CD4-positive, CD25-positive, alpha-beta regulatory T cell (primary cell): ENCODE results near the gene KCNQ1. TPM values are rescaled to one million over a fixed set of nuclear protein-coding genes. Genes with fewer than 3 reads are reported as not detected.

Source experiments
- ATAC-seq, 2 donors: fragments of 150-1000 bp; cut with Tn5 transposase; one replicate each; pipeline ENCODE4 v1.10.0; 2021; ENCODE audit warnings: low read depth in 2 of 2, moderate number of reproducible peaks in 2 of 2, moderate library complexity in 1 of 2
- DNase-seq, 3 donors: peaks; one replicate each; pipeline versions ENCODE4 v3.0.0 to v3.0.0-alpha.2; 2012 to 2022; ENCODE audit warnings: mixed read lengths in 1 of 3
- H3K27ac ChIP-seq: one replicate; pipeline ENCODE4 v1.7.0; 2013; ENCODE audit warnings: mild to moderate bottlenecking, low read length; ENCODE audit not compliant: insufficient read depth, poor library complexity, severe bottlenecking
- H3K27me3 ChIP-seq: one replicate; pipeline ENCODE4 v1.7.0; 2013; ENCODE audit warnings: low read length; ENCODE audit not compliant: control insufficient read depth, insufficient read depth
- H3K36me3 ChIP-seq: one replicate; pipeline ENCODE4 v1.7.0; 2013; ENCODE audit warnings: mild to moderate bottlenecking, low read length, moderate library complexity; ENCODE audit not compliant: control insufficient read depth, insufficient read depth
- H3K4me1 ChIP-seq: 2 replicates; pipeline ENCODE4 v1.7.0; 2013; ENCODE audit warnings: mild to moderate bottlenecking, low read length; ENCODE audit not compliant: insufficient read depth, control insufficient read depth, poor library complexity, severe bottlenecking
- H3K4me3 ChIP-seq: one replicate; pipeline ENCODE4 v1.7.0; 2013; ENCODE audit warnings: low read depth, mild to moderate bottlenecking, low read length, moderate library complexity
- H3K9me3 ChIP-seq, 2 experiments: 1 replicate in 1 of 2; 2 replicates in 1 of 2; pipeline ENCODE4 v1.7.0; 2013; ENCODE audit warnings: low read length in 2 of 2, mild to moderate bottlenecking in 1 of 2, moderate library complexity in 1 of 2; ENCODE audit not compliant: control insufficient read depth in 2 of 2
- H3K27ac Mint-ChIP-seq, 3 donors: one replicate each; pipeline ENCODE4 v1.8.0; 2020 to 2022; ENCODE audit warnings: mild to moderate bottlenecking in 3 of 3, mixed read lengths in 3 of 3, moderate library complexity in 2 of 3
- H3K27me3 Mint-ChIP-seq: one replicate; pipeline ENCODE4 v1.8.0; 2022; ENCODE audit warnings: mild to moderate bottlenecking, mixed read lengths
- H3K36me3 Mint-ChIP-seq: one replicate; pipeline ENCODE4 v1.8.0; 2020; ENCODE audit warnings: mixed read lengths
- H3K4me1 Mint-ChIP-seq, 4 donors: one replicate each; pipeline ENCODE4 v1.8.0; 2020 to 2022; ENCODE audit warnings: mixed read lengths in 4 of 4, mild to moderate bottlenecking in 1 of 4
- H3K4me3 Mint-ChIP-seq, 4 donors: one replicate each; pipeline ENCODE4 v1.8.0; 2020 to 2022; ENCODE audit warnings: mild to moderate bottlenecking in 4 of 4, mixed read lengths in 4 of 4, moderate library complexity in 3 of 4
- H3K9me3 Mint-ChIP-seq, 7 donors: one replicate each; pipeline ENCODE4 v1.8.0; 2020 to 2022; ENCODE audit warnings: mixed read lengths in 7 of 7, mild to moderate bottlenecking in 3 of 7, moderate library complexity in 2 of 7
- polyA plus RNA-seq, 4 donors: library from polyadenylated mRNA; unstranded; fragments of 300-500 nt; fragmentation: Illumina TruSeq; gene quantifications; one replicate each; pipeline ENCODE4 v1.2.3, GENCODE V29; 2021
- total RNA-seq: library from RNA; stranded (reverse); gene quantifications from one replicate; pipeline ENCODE4 v1.2.3, GENCODE V29; 2022

KCNQ1 gene
- total and polyA plus RNA-seq, 5 donors from 2014 or later, result 5.5 to 13.4 (median 6.8) TPM

DNA sequence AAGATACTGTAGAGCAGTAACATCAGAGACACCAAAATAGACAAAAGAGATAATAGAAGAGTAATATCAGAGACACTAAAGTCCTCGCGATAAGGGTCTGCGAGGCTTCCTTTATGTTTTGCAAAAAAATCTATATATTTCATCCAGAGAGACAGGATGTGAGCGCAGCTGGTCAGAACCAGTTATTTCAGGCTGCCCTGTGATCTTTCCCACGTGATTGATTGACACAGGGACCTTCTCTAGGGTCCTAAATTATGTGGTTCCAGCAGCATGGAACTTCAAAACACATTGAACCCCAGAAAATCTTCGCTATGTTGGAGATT lies 118.0 kb downstream of the KCNQ1 start:
- H3K27me3 ChIP-seq, result no peaks in the 10 kb centered on the region
- no peaks in the 10 kb centered on the region for H3K4me1 ChIP-seq
- no peaks in the 10 kb centered on the region for H3K36me3 ChIP-seq
- ATAC-seq (no peak), DNase-seq (no peak)
- no peak overlapping the region for H3K27ac Mint-ChIP-seq
- H3K4me3 Mint-ChIP-seq, result no peak overlapping the region
- H3K9me3 Mint-ChIP-seq, result peaks cover 0 to 2% (median 0%) of the 10 kb centered on the region in 7 donors
- H3K4me1 Mint-ChIP-seq, result peaks cover 0 to 6% (median 5%) of the 10 kb centered on the region in 4 donors
- no peak overlapping the region for H3K4me3 ChIP-seq
- H3K36me3 Mint-ChIP-seq, result peaks cover 4% of the 10 kb centered on the region
- H3K27ac ChIP-seq, result no peak overlapping the region
- H3K27me3 Mint-ChIP-seq, result no peaks in the 10 kb centered on the region
- H3K9me3 ChIP-seq, result no peaks in the 10 kb centered on the region

DNA sequence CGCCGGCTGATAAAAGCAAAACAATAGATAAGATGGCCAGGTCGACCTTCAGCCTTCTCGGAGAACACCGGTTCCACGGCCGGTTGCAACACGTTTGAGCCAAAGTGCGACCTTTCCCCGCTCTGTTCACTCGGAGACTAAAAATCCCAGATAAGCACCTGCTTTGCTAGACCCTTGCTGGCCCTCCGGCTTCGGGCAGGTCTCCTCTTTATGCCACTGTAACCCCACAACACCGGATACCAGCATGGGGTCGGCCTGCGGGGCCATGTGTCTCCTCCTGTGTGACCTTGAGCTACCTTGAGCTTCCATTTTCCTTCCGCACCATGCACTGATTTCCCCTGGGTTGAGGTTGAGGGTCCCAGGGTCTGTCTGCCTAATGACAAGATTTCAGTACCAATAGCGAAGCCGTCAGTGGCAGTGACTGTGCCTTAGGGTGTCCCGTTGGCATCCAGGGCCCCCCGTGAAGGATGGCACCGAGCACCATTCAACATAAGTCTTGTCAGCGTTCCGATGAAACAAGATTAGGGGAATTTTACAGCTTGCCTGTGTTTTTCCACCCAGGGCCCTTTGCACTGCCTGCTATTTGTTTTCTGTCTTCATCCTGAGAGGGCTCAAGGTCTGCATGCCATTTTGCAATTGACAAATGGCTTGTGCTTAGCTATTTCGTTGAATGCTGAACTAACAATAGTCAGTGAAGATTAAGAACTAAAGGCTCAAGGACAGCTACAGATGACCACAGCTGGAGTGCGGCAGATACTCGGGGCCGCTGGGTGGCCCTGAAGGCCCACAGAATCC lies 118.6 kb downstream of the KCNQ1 start:
- ATAC-seq, result no peak
- no peak overlapping the region for H3K4me3 Mint-ChIP-seq
- Histone ChIP-seq H3K36me3 (no peaks in the 10 kb centered on the region), H3K27me3 (no peaks in the 10 kb centered on the region), H3K4me3 (no peak overlapping the region), H3K27ac (no peak overlapping the region), H3K4me1 (no peaks in the 10 kb centered on the region), H3K9me3 (no peaks in the 10 kb centered on the region)
- H3K27me3 Mint-ChIP-seq, result no peaks in the 10 kb centered on the region
- peaks cover 0 to 6% (median 5%) of the 10 kb centered on the region in 4 donors for H3K4me1 Mint-ChIP-seq
- peak overlapping the region in 1 of 3 donors; percentile 38 for H3K27ac Mint-ChIP-seq
- H3K36me3 Mint-ChIP-seq, result peaks cover 4% of the 10 kb centered on the region
- DNase-seq, result no peak
- peaks cover 0 to 2% (median 0%) of the 10 kb centered on the region in 7 donors for H3K9me3 Mint-ChIP-seq

DNA sequence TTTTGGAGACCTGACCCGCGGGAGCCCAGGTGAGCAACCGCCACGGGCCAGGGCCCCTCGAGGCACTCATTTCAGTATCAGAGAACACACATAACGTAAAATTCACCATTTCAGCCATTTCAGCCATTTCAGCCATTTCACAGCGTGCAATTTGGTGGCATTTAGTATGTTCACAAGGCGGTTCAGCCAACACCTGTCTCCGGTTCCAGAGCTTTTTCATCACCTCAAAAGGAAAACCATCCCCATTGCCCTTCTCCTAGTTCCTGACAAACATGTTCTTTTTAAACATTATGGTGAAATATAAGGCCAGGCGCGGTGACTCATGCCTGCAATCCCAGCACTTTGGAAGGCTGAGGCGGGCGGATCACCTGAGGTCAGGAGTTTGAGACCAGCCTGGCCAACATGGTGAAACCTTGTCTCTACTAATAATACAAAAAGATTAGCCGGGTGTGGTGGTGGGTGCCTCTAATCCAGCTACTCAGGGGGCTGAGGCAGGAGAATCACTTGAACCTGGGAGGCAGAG lies 119.3 kb downstream of the KCNQ1 start:
- Histone ChIP-seq H3K9me3 (no peaks in the 10 kb centered on the region), H3K27me3 (no peaks in the 10 kb centered on the region)

DNA sequence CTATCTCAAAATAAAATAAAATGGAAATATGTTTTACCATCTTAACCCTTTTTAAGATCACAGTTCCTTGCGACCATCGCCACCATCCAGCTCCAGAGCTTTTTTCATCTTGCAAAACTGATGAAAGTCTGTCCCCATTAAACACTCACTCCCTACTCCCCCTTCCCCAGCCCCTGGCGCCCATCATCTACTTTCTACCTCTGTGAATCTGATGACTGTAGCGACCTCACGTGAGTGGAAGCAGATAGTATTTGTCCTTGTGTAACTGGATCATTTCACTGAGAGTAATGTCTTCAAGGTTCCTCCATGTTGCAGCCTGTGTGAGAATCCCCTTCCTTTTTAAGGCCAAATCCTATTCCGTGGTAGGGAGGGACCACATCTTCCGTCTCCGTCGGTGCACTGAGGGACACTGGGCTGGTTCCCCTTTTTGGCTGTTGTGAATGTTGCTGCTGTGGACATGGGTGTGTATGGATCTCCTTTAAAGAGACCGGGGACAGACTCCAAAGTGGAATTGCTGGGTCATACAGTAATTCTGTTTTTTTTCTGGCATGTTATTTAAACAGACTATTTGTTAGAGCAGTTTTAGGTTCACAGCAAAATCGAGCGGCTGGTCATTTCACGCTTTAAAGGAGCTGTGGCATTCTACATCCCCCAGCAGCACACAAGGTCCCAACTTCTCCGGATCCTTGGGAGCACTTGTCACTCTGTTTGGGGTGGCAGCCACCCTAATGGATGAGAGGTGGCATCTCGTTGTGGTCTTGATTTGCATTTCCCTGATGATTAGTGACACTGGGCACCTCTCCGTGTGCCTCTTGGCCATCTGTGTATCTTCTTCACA lies 120.0 kb downstream of the KCNQ1 start:
- Mint-ChIP-seq H3K4me1 (peaks cover 0 to 8% (median 5%) of the 10 kb centered on the region in 4 donors), H3K27ac (peak overlapping the region in 1 of 3 donors; percentile 23), H3K4me3 (no peak overlapping the region), H3K36me3 (peaks cover 4% of the 10 kb centered on the region), H3K9me3 (peaks cover 0 to 2% (median 0%) of the 10 kb centered on the region in 7 donors), H3K27me3 (no peaks in the 10 kb centered on the region)
- ATAC-seq, result no peak
- no peaks in the 10 kb centered on the region for H3K4me1 ChIP-seq
- H3K9me3 ChIP-seq, result no peaks in the 10 kb centered on the region
- no peak for DNase-seq
- H3K36me3 ChIP-seq, result no peaks in the 10 kb centered on the region
- H3K27me3 ChIP-seq, result no peaks in the 10 kb centered on the region
- no peak overlapping the region for H3K4me3 ChIP-seq
- no peak overlapping the region for H3K27ac ChIP-seq

More for the DNA sequence above, 119.3 kb downstream of the KCNQ1 start:
- Mint-ChIP-seq H3K27me3 (no peaks in the 10 kb centered on the region), H3K36me3 (peaks cover 4% of the 10 kb centered on the region), H3K4me3 (no peak overlapping the region), H3K4me1 (peaks cover 0 to 6% (median 5%) of the 10 kb centered on the region in 4 donors), H3K9me3 (peaks cover 0 to 2% (median 0%) of the 10 kb centered on the region in 7 donors), H3K27ac (peak overlapping the region in 2 of 3 donors; percentile 21 to 62)
- ATAC-seq, result no peak
- no peak overlapping the region for H3K27ac ChIP-seq
- DNase-seq, result no peak
- no peaks in the 10 kb centered on the region for H3K4me1 ChIP-seq
- no peaks in the 10 kb centered on the region for H3K36me3 ChIP-seq
- H3K4me3 ChIP-seq, result no peak overlapping the region

DNA sequence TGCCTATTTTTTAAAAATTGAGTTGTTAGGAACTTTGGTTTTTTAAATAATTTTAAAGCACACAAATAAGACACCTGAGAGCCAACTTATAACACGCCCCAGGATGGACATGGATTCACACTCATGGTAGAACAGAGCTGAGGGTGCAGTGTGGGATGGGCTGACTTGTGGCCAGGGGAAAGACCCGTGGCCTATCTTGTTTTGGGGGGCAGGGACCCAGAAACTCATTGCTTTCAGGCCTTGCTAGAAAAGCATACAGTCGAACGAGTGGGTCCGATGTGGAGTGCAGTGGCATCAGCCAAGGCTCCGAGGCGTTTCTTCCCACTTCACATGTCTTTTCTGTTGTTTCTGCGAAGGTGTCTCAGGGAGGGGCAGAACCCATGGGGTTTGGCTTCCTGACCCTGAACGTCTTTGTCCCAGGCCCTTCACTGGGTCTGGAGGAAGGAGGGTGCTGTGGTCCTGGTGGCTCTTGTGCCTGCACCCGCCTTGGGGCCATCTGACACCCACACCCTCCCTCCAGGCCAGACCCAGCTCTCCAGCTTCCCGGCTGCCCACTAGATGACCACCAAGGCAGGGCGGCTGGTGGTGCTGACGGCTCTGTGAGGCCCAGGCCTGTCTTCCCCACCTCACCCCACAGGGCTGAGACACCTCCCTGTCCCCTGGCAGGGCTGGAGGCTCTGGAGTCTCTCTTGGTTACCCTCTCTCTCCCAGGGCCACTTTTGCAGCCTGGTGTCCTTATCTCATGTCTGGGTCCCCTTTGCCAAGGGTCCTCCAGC lies 120.8 kb downstream of the KCNQ1 start:
- H3K4me1 ChIP-seq, result no peaks in the 10 kb centered on the region
- no peaks in the 10 kb centered on the region for H3K9me3 ChIP-seq
- no peak overlapping the region for H3K27ac ChIP-seq
- Mint-ChIP-seq H3K27me3 (no peaks in the 10 kb centered on the region), H3K4me1 (peaks cover 0 to 8% (median 5%) of the 10 kb centered on the region in 4 donors), H3K36me3 (peaks cover 4% of the 10 kb centered on the region), H3K27ac (no peak overlapping the region), H3K4me3 (no peak overlapping the region), H3K9me3 (peaks cover 0 to under 1% (median 0%) of the 10 kb centered on the region in 7 donors)
- H3K36me3 ChIP-seq, result no peaks in the 10 kb centered on the region
- H3K4me3 ChIP-seq, result no peak overlapping the region
- DNase-seq, result no peak
- H3K27me3 ChIP-seq, result no peaks in the 10 kb centered on the region
- no peak for ATAC-seq

DNA sequence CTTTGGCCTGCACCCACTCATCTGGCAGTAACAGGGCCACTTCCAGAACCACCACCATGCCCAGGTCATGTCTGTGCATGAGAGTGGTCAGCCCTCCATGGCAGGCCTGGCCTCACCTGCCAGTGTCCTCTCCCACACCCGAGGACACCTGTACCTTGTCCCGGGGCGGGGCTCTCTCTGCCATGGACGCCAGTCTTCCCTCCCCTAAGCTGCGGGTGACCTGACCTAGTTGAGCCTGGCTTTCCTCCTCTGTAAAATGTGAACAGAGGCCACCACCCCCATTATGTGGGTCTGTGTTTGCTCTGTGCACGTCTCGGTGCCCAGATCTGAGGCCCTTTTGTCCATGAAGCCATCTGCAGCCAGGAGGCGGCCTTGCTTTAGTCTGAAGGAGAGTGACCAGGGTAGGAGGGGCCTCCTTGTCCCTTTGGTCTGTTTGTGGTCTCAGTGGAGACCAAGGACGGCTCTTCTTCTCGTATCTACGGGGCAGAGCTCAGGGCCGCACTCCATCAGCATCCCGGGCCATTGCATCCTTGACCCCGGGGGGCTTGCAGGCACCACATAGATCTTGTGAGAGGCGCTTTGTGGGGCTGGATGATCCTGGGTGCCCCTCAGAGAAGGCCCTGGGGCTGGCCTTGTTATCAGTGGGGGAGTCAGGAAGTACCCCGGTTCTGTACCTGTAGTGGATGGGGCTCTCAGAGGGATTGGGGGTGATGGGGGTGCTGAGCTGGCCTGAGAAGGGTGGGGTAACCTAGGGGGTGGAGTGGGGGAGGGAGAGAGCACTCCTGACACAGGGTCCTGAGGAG lies 121.6 kb downstream of the KCNQ1 start:
- no peaks in the 10 kb centered on the region for H3K9me3 Mint-ChIP-seq
- no peaks in the 10 kb centered on the region for H3K36me3 ChIP-seq
- H3K4me1 Mint-ChIP-seq, result peaks cover 0 to 8% (median 5%) of the 10 kb centered on the region in 4 donors
- H3K27ac Mint-ChIP-seq, result no peak overlapping the region
- ATAC-seq (no peak), DNase-seq (no peak)
- no peak overlapping the region for H3K4me3 Mint-ChIP-seq
- H3K27ac ChIP-seq, result no peak overlapping the region
- no peaks in the 10 kb centered on the region for H3K27me3 Mint-ChIP-seq
- H3K36me3 Mint-ChIP-seq, result peaks cover 4% of the 10 kb centered on the region
- no peaks in the 10 kb centered on the region for H3K27me3 ChIP-seq
- H3K4me3 ChIP-seq, result no peak overlapping the region
- no peaks in the 10 kb centered on the region for H3K4me1 ChIP-seq
- no peaks in the 10 kb centered on the region for H3K9me3 ChIP-seq
